GM06990 (cell line): ENCODE measurements around the gene ZNF860.

Source experiments
- DNase-seq: peaks from one replicate; pipeline ENCODE4 v3.0.0-alpha.2; 2011; ENCODE audit not compliant: insufficient read length; ENCODE audit errors: extremely low read depth
- H3K27me3 ChIP-seq: replicated peaks from 2 replicates; pipeline ENCODE4 v1.6.0; 2011; ENCODE audit warnings: low read length; ENCODE audit not compliant: control insufficient read depth, insufficient read depth
- H3K36me3 ChIP-seq: 2 replicates; pipeline ENCODE4 v1.5.1; 2011; ENCODE audit warnings: low read length; ENCODE audit not compliant: control insufficient read depth, insufficient read depth
- H3K4me3 ChIP-seq: replicated peaks from 2 replicates; pipeline ENCODE4 v1.5.1; 2011; ENCODE audit warnings: low read depth, mild to moderate bottlenecking, control low read depth, low read length
- TF ChIP-seq, protein P1 (sequence below): IDR thresholded peaks from 2 replicates; pipeline ENCODE4 v1.5.1; 2011; ENCODE audit warnings: low read length, control low read depth, mild to moderate bottlenecking, inconsistent platforms; ENCODE audit not compliant: insufficient read depth, poor library complexity, severe bottlenecking

Gene ZNF860

DNA sequence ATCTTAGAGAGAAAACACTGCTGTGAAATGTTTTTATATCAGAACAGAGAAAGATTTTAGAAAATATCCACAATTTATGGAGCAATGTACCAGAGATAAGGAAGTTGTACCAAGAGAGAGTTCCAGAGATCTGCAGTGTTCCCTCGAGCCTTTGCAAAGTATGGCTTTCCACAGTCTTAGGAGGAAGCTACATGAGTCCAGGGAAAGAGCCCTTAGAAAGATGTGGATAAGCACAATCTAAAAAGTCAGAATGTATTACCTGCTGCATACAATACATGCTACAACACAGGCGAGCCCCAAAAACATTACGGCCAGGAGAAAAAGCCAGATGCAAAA, 56.4 kb downstream of the ZNF860 start:
- Histone ChIP-seq H3K4me3 (no peak overlapping the region), H3K27me3 (no peaks in the 10 kb centered on the region), H3K36me3 (no peaks in the 10 kb centered on the region)
- DNase-seq, result no peak
- TF ChIP-seq, protein P1, sequence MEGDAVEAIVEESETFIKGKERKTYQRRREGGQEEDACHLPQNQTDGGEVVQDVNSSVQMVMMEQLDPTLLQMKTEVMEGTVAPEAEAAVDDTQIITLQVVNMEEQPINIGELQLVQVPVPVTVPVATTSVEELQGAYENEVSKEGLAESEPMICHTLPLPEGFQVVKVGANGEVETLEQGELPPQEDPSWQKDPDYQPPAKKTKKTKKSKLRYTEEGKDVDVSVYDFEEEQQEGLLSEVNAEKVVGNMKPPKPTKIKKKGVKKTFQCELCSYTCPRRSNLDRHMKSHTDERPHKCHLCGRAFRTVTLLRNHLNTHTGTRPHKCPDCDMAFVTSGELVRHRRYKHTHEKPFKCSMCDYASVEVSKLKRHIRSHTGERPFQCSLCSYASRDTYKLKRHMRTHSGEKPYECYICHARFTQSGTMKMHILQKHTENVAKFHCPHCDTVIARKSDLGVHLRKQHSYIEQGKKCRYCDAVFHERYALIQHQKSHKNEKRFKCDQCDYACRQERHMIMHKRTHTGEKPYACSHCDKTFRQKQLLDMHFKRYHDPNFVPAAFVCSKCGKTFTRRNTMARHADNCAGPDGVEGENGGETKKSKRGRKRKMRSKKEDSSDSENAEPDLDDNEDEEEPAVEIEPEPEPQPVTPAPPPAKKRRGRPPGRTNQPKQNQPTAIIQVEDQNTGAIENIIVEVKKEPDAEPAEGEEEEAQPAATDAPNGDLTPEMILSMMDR, result no peak

DNA sequence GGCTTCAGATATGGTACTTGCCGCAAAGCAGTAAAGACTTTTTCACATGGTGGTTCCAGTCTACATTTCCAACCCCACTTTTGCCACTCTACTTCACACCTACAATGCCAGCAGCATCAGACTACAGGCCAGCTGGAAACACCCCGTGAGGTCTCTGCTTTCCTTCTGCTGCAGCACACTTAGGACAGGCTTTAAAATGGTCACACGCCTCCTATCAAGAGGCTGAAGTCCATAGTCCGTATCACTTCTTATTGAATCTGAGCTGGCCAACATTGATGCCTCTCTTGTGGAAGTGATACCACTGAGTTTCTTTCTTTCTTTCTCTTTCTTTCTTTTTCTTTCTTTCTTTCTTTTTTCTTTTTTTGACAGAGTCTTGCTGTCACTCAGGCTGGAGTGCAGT, 59.8 kb downstream of the ZNF860 start:
- no peaks in the 10 kb centered on the region for H3K27me3 ChIP-seq
- no peak overlapping the region for H3K4me3 ChIP-seq
- no peak for DNase-seq
- TF ChIP-seq, protein P1, result no peak
- no peaks in the 10 kb centered on the region for H3K36me3 ChIP-seq
